SK-N-MC (cell line): ENCODE results near the gene SGO1.

ENCODE experiments used
- DNase-seq: peaks from one replicate; pipeline ENCODE4 v3.0.0-alpha.2; 2011; ENCODE audit warnings: low read depth, low spot score
- H3K27ac ChIP-seq: fragments of 200-600 bp; sonication (generic); 2 replicates; pipeline ENCODE4 v1.5.1; 2016; ENCODE audit warnings: mixed run types
- H3K36me3 ChIP-seq: fragments of 200-600 bp; sonication (generic); 2 replicates; pipeline ENCODE4 v1.6.1; 2017; ENCODE audit warnings: antibody characterized with exemption, low read length, mixed read lengths; ENCODE audit not compliant: insufficient read depth
- H3K4me3 ChIP-seq: fragments of 200-600 bp; sonication (generic); 2 replicates; pipeline ENCODE4 v1.5.1; 2016
- H3K9ac ChIP-seq: fragments of 200-600 bp; sonication (generic); 2 replicates; pipeline ENCODE4 v1.8.0; 2017; ENCODE audit warnings: mixed run types, mixed read lengths; ENCODE audit not compliant: insufficient read length
- H3K9me3 ChIP-seq: fragments of 200-600 bp; sonication (generic); 2 replicates; pipeline ENCODE4 v1.6.1; 2017; ENCODE audit warnings: low read depth, mild to moderate bottlenecking, antibody characterized with exemption, low read length, moderate library complexity, mixed read lengths
- EZH2 ChIP-seq: fragments of 200-600 bp; sonication (generic); IDR thresholded peaks from one replicate; pipeline ENCODE4 v1.6.1; 2017; ENCODE audit warnings: antibody characterized with exemption
- FOXP2 ChIP-seq: optimal IDR thresholded peaks from 2 replicates; pipeline ENCODE3; 2011; ENCODE audit warnings: mild to moderate bottlenecking, moderate library complexity; ENCODE audit not compliant: insufficient read depth; ENCODE audit errors: extremely low read length, control extremely low read depth
- POLR2AphosphoS5 ChIP-seq: IDR thresholded peaks from 2 replicates; pipeline ENCODE4 v1.6.1; 2012; ENCODE audit warnings: mild to moderate bottlenecking, low read depth, low read length, borderline replicate concordance

SGO1 gene

GRCh38 chr3:20125289-20125688 is 60.7 kb downstream of the SGO1 start:
- H3K9me3 ChIP-seq = no peaks in the 10 kb centered on the region
- TF ChIP-seq EZH2 (no peak), FOXP2 (no peak), POLR2AphosphoS5 (no peak)
- no peak overlapping the region for H3K9ac ChIP-seq
- H3K36me3 ChIP-seq = no peaks in the 10 kb centered on the region
- DNase-seq = no peak
- no peak overlapping the region for H3K27ac ChIP-seq
- H3K4me3 ChIP-seq = no peak overlapping the region

DNA sequence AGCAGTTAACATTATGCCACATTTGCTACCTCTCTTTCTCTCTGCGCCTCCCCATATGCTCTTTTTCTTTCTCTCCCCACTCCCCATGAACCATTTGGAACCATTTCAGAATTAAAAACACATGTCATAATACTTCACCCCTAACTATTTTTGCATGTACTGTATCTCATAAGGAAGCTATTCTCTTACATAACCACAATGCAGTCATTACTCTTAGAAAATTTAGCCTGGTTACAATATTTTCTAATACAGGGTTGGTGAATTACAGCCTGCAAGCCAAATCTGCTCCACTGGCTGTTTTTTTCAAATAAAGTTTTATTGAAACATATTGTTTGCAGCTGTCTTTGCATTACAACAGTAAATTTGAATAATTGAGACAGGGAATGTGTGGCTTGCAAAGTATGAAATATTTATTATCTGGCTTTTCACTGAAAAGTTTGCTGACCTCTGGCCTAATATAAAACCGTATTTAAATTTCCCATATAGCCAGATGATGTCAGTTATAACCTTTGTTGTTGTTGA is 62.8 kb downstream of the SGO1 start:
- Histone ChIP-seq H3K27ac (peak overlapping the region; percentile 36; the same call in 1 of the 2 replicates), H3K9ac (no peak overlapping the region), H3K36me3 (no peaks in the 10 kb centered on the region), H3K9me3 (no peaks in the 10 kb centered on the region), H3K4me3 (no peak overlapping the region)
- TF ChIP-seq EZH2 (no peak), POLR2AphosphoS5 (no peak), FOXP2 (no peak)
- DNase-seq = no peak

GRCh38 chr3:20121088-20121487 is 64.9 kb downstream of the SGO1 start:
- Histone ChIP-seq H3K27ac (no peak overlapping the region), H3K36me3 (no peaks in the 10 kb centered on the region), H3K9ac (no peak overlapping the region), H3K4me3 (no peak overlapping the region), H3K9me3 (no peaks in the 10 kb centered on the region)
- no peak for DNase-seq
- no peak for TF ChIP-seq FOXP2
- no peak for TF ChIP-seq POLR2AphosphoS5
- no peak for TF ChIP-seq EZH2
